ENCODE results near the gene ANAPC7. TPM values are rescaled to one million over a fixed set of nuclear protein-coding genes. Genes with fewer than 3 reads are reported as not detected.
A peak's percentile ranks its signal among the peaks of the same experiment; 100 is the strongest.
"Not testable (repeated sequence)": the region's sequence is repeated elsewhere in the genome, so short reads cannot be mapped to it uniquely, and the experiment has no call there.

The ANAPC7 gene
- polyA plus RNA-seq, 1 of the 3 experiments (the other 2 are of a cell fraction): 58.9 TPM

DNA sequence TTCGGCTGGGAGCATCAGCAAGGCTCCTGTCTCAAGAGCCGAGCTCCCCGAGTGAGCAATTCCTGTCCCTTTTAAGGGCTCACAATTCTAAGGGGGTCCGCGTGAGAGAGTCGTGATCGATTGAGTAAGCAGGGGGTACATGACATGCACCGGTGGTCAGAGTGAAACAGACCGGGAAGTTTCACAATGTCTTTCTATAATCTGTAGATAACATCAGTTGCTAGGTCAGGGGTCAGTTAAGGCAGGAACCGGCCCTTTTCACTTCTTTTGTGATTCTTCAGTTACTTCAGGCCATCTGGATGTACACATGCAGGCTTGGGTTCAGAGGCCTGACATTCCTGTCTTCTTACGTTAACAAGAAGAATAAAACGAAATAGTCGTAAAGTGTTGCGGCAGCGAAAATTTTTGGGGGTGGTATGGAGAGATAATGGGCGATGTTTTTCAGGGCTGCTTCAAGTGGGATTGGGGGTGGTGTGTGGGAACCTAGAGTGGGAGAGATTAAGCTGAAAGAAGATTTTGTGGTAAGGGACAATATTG lies 1.7 kb upstream of the ANAPC7 start:
- H3F3A ChIP-seq (replicated peaks; ENCODE audit: insufficient read depth); H3K4me1 ChIP-seq (ENCODE audit: control insufficient read depth in 1 of 2, insufficient read depth in 2 of 2, low read depth in 1 of 2, low read length in 1 of 2); H3K9ac ChIP-seq; POLR2A ChIA-PET; H3K27me3 ChIP-seq (ENCODE audit: insufficient read depth); H3K27ac ChIP-seq (ENCODE audit: low read depth in 2 of 2, low read length in 1 of 2); H3K4me2 ChIP-seq; DNase-seq; H3K4me3 ChIP-seq (ENCODE audit: low read depth in 2 of 2, low read length in 1 of 2); H3K9me2 ChIP-seq; H4K20me1 ChIP-seq (ENCODE audit: insufficient read depth); H3K9me3 ChIP-seq: not testable (repeated sequence)
- WGBS (ENCODE audit: low lambda C conversion rate): 95% methylated on average over 16 of the region's 16 CpGs
- CTCF ChIA-PET: interaction anchor here (1.4 kb wide), 1 partner anchor 26 kb away, joined by 3 read pairs; no protein-coding TSS in a partner anchor
- H2AFZ ChIP-seq (ENCODE audit: low read depth): peak overlapping the region; percentile 100; the same call in 1 of the 2 replicates
- peaks cover 33% of the 10 kb centered on the region for H3K79me2 ChIP-seq (ENCODE audit: insufficient read depth)
- H3K36me3 ChIP-seq (replicated peaks in 1 of 2; ENCODE audit: control insufficient read depth in 1 of 2, insufficient read depth in 2 of 2, low read length in 1 of 2): peaks cover 4 to 14% of the 10 kb centered on the region in 2 experiments

DNA sequence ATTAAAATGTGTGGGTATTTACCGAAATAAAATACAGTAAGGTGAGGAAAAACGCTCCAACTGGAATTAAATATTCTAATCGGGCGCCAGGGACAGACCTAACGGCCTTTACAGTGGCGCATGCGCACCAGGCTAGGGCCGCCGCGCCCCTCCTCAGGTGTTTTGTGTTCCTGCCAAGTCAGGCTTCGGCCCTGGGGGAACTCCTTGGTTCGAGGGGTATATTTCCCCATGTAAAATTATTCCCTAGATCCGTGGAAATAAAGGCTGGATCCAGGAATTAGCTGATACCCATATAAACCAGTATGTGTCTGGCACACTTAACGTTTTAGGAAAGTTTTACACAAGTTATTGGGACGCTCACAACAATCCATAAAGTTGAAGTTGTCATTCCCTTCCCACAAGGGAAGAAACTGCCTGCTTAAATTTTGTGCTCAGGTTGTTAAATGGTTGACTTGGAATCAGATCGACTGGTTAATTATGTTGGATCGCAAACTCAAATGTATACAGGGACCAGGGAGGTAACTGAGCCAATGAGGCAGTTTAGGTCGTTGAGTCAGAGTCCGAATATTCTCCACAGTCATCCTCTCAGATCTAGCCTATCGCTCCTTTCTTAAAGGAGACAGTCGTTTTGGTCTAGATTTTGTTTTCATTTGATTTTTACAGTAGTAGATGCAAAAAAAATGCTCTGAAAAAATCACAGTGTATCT lies 621 bp upstream of the ANAPC7 start:
- ChIA-PET POLR2A (no interaction called here), CTCF (interaction anchor here (1.1 to 1.8 kb wide), 3 partner anchors 27 to 64 kb away, joined by 3 to 7 read pairs (median 4); partner anchors contain the start of genes FAM216A and GPN3)
- Histone ChIP-seq H3K36me3 (replicated peaks in 1 of 2; ENCODE audit: control insufficient read depth in 1 of 2, insufficient read depth in 2 of 2, low read length in 1 of 2) (peaks cover 7 to 18% of the 10 kb centered on the region in 2 experiments), H3K4me2 (peak overlapping the region; percentile 75), H3K9ac (peak overlapping the region; percentile 90), H3F3A (replicated peaks; ENCODE audit: insufficient read depth) (peaks cover 5% of the 10 kb centered on the region), H3K9me2 (no peaks in the 10 kb centered on the region), H3K9me3 (no peaks in the 10 kb centered on the region), H2AFZ (ENCODE audit: low read depth) (peak overlapping the region; percentile 100), H3K79me2 (ENCODE audit: insufficient read depth) (peaks cover 43% of the 10 kb centered on the region), H3K27ac (ENCODE audit: low read depth in 2 of 2, low read length in 1 of 2) (peak overlapping the region; percentile 95 to 98), H3K4me1 (ENCODE audit: control insufficient read depth in 1 of 2, insufficient read depth in 2 of 2, low read depth in 1 of 2, low read length in 1 of 2) (peaks cover 0 to 5% of the 10 kb centered on the region in 2 experiments; a peak in 2 of 4 replicates), H3K27me3 (ENCODE audit: insufficient read depth) (no peaks in the 10 kb centered on the region), H3K4me3 (ENCODE audit: low read depth in 2 of 2, low read length in 1 of 2) (peak overlapping the region; percentile 81 to 99), H4K20me1 (ENCODE audit: insufficient read depth) (no peaks in the 10 kb centered on the region)
- DNase-seq: peak; percentile 87
- 17% methylated on average over 20 of the region's 21 CpGs for WGBS (ENCODE audit: low lambda C conversion rate)
- no peak for TF ChIP-seq RAD21 (IDR thresholded peaks at IDR 0.05; ENCODE audit: low read length)
- TF ChIP-seq YY1 (IDR thresholded peaks at IDR 0.05; ENCODE audit: low read depth): no peak
- TF ChIP-seq ELF1 (IDR thresholded peaks at IDR 0.05): no peak
- TF ChIP-seq EZH2phosphoT487 (IDR thresholded peaks at IDR 0.05; ENCODE audit: borderline replicate concordance, low read depth): no peak
- TF ChIP-seq SIN3A (IDR thresholded peaks at IDR 0.05; ENCODE audit: borderline replicate concordance, low read depth, low read length): no peak
- TF ChIP-seq MXI1 (IDR thresholded peaks at IDR 0.05; ENCODE audit: low read depth, low read length): no peak
- TF ChIP-seq, protein P1, sequence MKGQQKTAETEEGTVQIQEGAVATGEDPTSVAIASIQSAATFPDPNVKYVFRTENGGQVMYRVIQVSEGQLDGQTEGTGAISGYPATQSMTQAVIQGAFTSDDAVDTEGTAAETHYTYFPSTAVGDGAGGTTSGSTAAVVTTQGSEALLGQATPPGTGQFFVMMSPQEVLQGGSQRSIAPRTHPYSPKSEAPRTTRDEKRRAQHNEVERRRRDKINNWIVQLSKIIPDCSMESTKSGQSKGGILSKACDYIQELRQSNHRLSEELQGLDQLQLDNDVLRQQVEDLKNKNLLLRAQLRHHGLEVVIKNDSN (IDR thresholded peaks at IDR 0.05; ENCODE audit: borderline replicate concordance, low read depth): no peak
- no peak for TF ChIP-seq GABPA (IDR thresholded peaks at IDR 0.05; ENCODE audit: low read depth)
- TF ChIP-seq, protein P2, sequence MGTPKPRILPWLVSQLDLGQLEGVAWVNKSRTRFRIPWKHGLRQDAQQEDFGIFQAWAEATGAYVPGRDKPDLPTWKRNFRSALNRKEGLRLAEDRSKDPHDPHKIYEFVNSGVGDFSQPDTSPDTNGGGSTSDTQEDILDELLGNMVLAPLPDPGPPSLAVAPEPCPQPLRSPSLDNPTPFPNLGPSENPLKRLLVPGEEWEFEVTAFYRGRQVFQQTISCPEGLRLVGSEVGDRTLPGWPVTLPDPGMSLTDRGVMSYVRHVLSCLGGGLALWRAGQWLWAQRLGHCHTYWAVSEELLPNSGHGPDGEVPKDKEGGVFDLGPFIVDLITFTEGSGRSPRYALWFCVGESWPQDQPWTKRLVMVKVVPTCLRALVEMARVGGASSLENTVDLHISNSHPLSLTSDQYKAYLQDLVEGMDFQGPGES (IDR thresholded peaks at IDR 0.05; ENCODE audit: low read depth, low read length): no peak
- TF ChIP-seq MEF2A (IDR thresholded peaks at IDR 0.05; ENCODE audit: borderline replicate concordance, low read depth): no peak
- TF ChIP-seq RFX5 (IDR thresholded peaks at IDR 0.05; ENCODE audit: low read length): no peak
- TF ChIP-seq FOXM1 (IDR thresholded peaks at IDR 0.05; ENCODE audit: low read depth): no peak
- no peak for TF ChIP-seq CHD2 (IDR thresholded peaks at IDR 0.05; ENCODE audit: low read length, partially characterized antibody)
- TF ChIP-seq, protein P3, sequence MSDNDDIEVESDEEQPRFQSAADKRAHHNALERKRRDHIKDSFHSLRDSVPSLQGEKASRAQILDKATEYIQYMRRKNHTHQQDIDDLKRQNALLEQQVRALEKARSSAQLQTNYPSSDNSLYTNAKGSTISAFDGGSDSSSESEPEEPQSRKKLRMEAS (IDR thresholded peaks at IDR 0.05; ENCODE audit: low read depth): peak; percentile 39; the same call in 1 of the 2 replicates
- TF ChIP-seq PBX3 (IDR thresholded peaks at IDR 0.05): no peak
- TF ChIP-seq SMC3 (IDR thresholded peaks at IDR 0.05; ENCODE audit: low read depth, low read length): no peak
- TF ChIP-seq REST (IDR thresholded peaks at IDR 0.05; ENCODE audit: low read depth, low read length): no peak
- TF ChIP-seq FOXJ3 (CRISPR knock-in tag; IDR thresholded peaks at IDR 0.05): no peak
- TF ChIP-seq EP300 (IDR thresholded peaks at IDR 0.05; ENCODE audit: borderline replicate concordance in 1 of 2, low read depth in 1 of 2, low read length in 1 of 2): no peak
- TF ChIP-seq TCF12 (IDR thresholded peaks at IDR 0.05): no peak

Measured in SK-N-SH (cell line).